Tibial artery (tissue), 4 donors: ENCODE data around the gene SGCG.

Source experiments
- DNase-seq, 2 donors: peaks; one replicate each; pipeline ENCODE4 v3.0.0-alpha.2; 2019
- H3K27ac ChIP-seq, 2 donors: fragments of 200-600 bp; sonication (generic) in 1 of 2; 1 replicate in 1 of 2; 2 replicates in 1 of 2; pipeline ENCODE4 v1.5.1; 2018 to 2019; ENCODE audit warnings: mild to moderate bottlenecking in 1 of 2
- H3K27me3 ChIP-seq, 2 donors: fragments of 200-600 bp; sonication (generic) in 1 of 2; one replicate each; pipeline versions ENCODE4 v1.5.1 to v1.6.0; 2016 to 2019
- H3K36me3 ChIP-seq, 3 donors: fragments of 200-600 bp; sonication (generic) in 2 of 3; one replicate each; pipeline ENCODE4 v1.5.1; 2016 to 2019; ENCODE audit warnings: mild to moderate bottlenecking in 2 of 3
- H3K4me1 ChIP-seq, 4 donors: fragments of 200-600 bp; sonication (generic) in 2 of 4; 1 replicate in 3 of 4; 2 replicates in 1 of 4; pipeline ENCODE4 v1.5.1; 2016 to 2019
- H3K4me3 ChIP-seq, 2 donors: fragments of 200-600 bp; sonication (generic) in 1 of 2; 1 replicate in 1 of 2; 2 replicates in 1 of 2; pipeline ENCODE4 v1.5.1; 2018 to 2019; ENCODE audit warnings: mild to moderate bottlenecking in 2 of 2
- H3K9me3 ChIP-seq, 3 donors: fragments of 200-600 bp; sonication (generic) in 1 of 3; one replicate each; pipeline ENCODE4 v1.5.1; 2016 to 2019
- CTCF ChIP-seq, 2 experiments: fragments of 200-600 bp in 1 of 2; fragments of 450-650 bp in 1 of 2; IDR thresholded peaks; one replicate each; pipeline ENCODE4 v1.5.1; 2017 to 2019; ENCODE audit warnings: antibody characterized with exemption in 2 of 2, mild to moderate bottlenecking in 1 of 2, moderate library complexity in 1 of 2
- intact Hi-C: fragments of 100-400 bp; cut with DNase I; formaldehyde crosslinking; loops from one replicate; pipeline ENCODE4 v1.15.0; 2023; ENCODE audit warnings: low total_unique reads

The SGCG gene

GRCh38 chr13:23159760-23160637 is 20.8 kb upstream of the SGCG start:
- no peak for DNase-seq
- Histone ChIP-seq H3K4me3 (peak overlapping the region; percentile 25 to 46), H3K27me3 (peaks cover 0 to 24% of the 10 kb centered on the region in 2 donors), H3K9me3 (no peaks in the 10 kb centered on the region), H3K4me1 (peaks cover 0 to 13% (median 9%) of the 10 kb centered on the region in 4 donors), H3K36me3 (no peaks in the 10 kb centered on the region), H3K27ac (no peak overlapping the region)
- intact Hi-C loops = no loop called here
- TF ChIP-seq CTCF (IDR thresholded peaks at IDR 0.05) = no peak

GRCh38 chr13:23160638-23161480 is 19.9 kb upstream of the SGCG start:
- peak overlapping the region; percentile 25 to 46 for H3K4me3 ChIP-seq

GRCh38 chr13:23161481-23161825 is 19.3 kb upstream of the SGCG start:
- no peak overlapping the region for H3K27ac ChIP-seq
- H3K4me3 ChIP-seq = no peak overlapping the region
- intact Hi-C loops = no loop called here
- peaks cover 0 to 24% of the 10 kb centered on the region in 2 donors for H3K27me3 ChIP-seq
- DNase-seq = no peak
- H3K4me1 ChIP-seq = peaks cover 0 to 13% (median 9%) of the 10 kb centered on the region in 4 donors
- no peaks in the 10 kb centered on the region for H3K9me3 ChIP-seq
- no peak for TF ChIP-seq CTCF (IDR thresholded peaks at IDR 0.05)
- no peaks in the 10 kb centered on the region for H3K36me3 ChIP-seq

More at GRCh38 chr13:23160638-23161480, 19.9 kb upstream of the SGCG start:
- DNase-seq = no peak
- Histone ChIP-seq H3K36me3 (no peaks in the 10 kb centered on the region), H3K27ac (no peak overlapping the region), H3K4me1 (peaks cover 0 to 13% (median 9%) of the 10 kb centered on the region in 4 donors), H3K27me3 (peaks cover 0 to 24% of the 10 kb centered on the region in 2 donors), H3K9me3 (no peaks in the 10 kb centered on the region)
- TF ChIP-seq CTCF (IDR thresholded peaks at IDR 0.05) = no peak
- intact Hi-C loops = no loop called here

- Histone ChIP-seq H3K27me3 (no peaks in the 10 kb centered on the region), H3K4me1 (no peaks in the 10 kb centered on the region), H3K9me3 (no peaks in the 10 kb centered on the region), H3K27ac (no peak overlapping the region), H3K36me3 (no peaks in the 10 kb centered on the region), H3K4me3 (no peak overlapping the region)
- intact Hi-C loops = no loop called here
- DNase-seq = no peak
- no peak for TF ChIP-seq CTCF (IDR thresholded peaks at IDR 0.05)
Measured at GRCh38 chr13:23175920-23176319, 4.9 kb upstream of the SGCG start.

GRCh38 chr13:23182142-23182541 is 1.4 kb downstream of the SGCG start:
- Histone ChIP-seq H3K27ac (no peak overlapping the region), H3K36me3 (no peaks in the 10 kb centered on the region), H3K27me3 (no peaks in the 10 kb centered on the region), H3K4me1 (no peaks in the 10 kb centered on the region), H3K4me3 (no peak overlapping the region), H3K9me3 (no peaks in the 10 kb centered on the region)
- intact Hi-C loops = no loop called here
- DNase-seq = no peak
- TF ChIP-seq CTCF (IDR thresholded peaks at IDR 0.05) = no peak
